HUES64 (cell line): ENCODE data around the gene MICALL1. TPM values are rescaled to one million over a fixed set of nuclear protein-coding genes. Genes with fewer than 3 reads are reported as not detected.

Source experiments
- H3K27ac ChIP-seq: 2 replicates; pipeline ENCODE4 v1.7.0; 2013; ENCODE audit warnings: low read depth, low read length, inconsistent platforms
- H3K27me3 ChIP-seq: 2 replicates; pipeline ENCODE4 v1.6.1; 2013; ENCODE audit warnings: mild to moderate bottlenecking, low read length; ENCODE audit not compliant: insufficient read depth
- H3K36me3 ChIP-seq: 2 replicates; pipeline ENCODE4 v1.6.1; 2013; ENCODE audit warnings: mild to moderate bottlenecking, low read length; ENCODE audit not compliant: insufficient read depth
- H3K4me1 ChIP-seq: 2 replicates; pipeline ENCODE4 v1.6.1; 2013; ENCODE audit warnings: mild to moderate bottlenecking, low read length, moderate library complexity; ENCODE audit not compliant: insufficient read depth
- H3K4me3 ChIP-seq: 2 replicates; pipeline ENCODE4 v1.5.1; 2013; ENCODE audit warnings: mild to moderate bottlenecking, low read length, moderate library complexity
- H3K9ac ChIP-seq: 2 replicates; pipeline ENCODE4 v1.6.1; 2013; ENCODE audit warnings: mild to moderate bottlenecking, low read depth, low read length
- H3K9me3 ChIP-seq: 2 replicates; pipeline ENCODE4 v1.6.1; 2013; ENCODE audit warnings: low read depth, low read length; ENCODE audit not compliant: insufficient read depth
- WGBS: fragments of 150-250, 120-280 bp; methylation state at CpG from one replicate; pipeline ENCODE4 v1.1.7; 2013; ENCODE audit warnings: missing lambda C conversion rate; 5-methylcytosine and 5-hydroxymethylcytosine counted together
- polyA plus RNA-seq, 2 experiments: library from polyadenylated mRNA; stranded (reverse); fragments of 50-300 nt; gene quantifications; one replicate each; pipeline ENCODE4 v1.2.3, GENCODE V29; 2013

The MICALL1 gene
- polyA plus RNA-seq (2013, experiment 1 of 2), result 20.0 TPM
- 22.1 TPM for polyA plus RNA-seq (2013, experiment 2 of 2)

DNA sequence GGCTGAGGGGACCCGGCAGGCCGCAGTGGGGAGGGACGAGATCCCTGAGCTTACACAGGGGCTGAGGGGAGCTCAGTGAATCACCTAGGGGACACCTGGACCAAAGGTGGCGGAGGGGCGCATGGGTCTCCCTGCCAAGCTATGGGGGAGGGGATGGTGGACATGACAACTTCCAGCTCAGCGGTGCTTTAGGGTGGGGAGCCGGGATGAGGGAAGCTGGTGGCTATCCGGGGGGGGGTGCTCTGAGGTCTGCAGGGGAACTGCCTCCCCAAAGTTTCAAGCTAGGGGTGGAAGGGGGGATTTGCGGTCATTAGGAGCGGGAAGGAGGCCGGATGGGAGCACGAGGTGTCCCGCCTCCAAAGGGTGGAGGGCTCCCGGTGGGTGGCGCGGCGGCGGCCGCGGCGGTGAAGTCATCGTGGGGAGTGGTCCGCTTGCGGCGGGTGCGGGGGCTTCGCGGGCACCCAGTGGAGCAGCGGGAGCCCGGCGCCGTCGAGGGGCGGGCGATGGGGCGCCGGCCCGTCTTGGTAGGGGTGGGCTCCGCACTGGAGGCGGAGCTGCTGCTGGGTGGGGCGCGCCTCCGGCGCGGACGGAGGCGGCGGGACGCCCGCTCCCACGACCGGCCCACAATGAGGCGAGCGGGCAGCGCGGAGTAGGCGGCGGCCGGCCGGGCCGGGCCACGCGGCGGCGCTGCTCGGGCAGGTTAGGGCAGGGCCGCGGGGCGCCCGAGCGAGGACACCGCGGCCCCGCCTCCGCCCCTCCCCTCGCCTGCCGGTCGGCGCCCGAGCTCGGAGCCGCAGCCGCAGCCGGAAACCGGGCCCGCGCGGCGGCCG lies at the start of gene MICALL1:
MICALL1 (plus strand) TSS at position 764 of the 830 bp plus-strand sequence. CDS start 126 bp downstream, outside the sequence.
- no peaks in the 10 kb centered on the region for H3K27me3 ChIP-seq
- H3K4me1 ChIP-seq, result peaks cover 18% of the 10 kb centered on the region
- 5% methylated on average over 90 of the region's 90 CpGs for WGBS
- H3K4me3 ChIP-seq, result peak within 1 kb of the TSS; percentile 61
- no peaks in the 10 kb centered on the region for H3K36me3 ChIP-seq
- peak within 1 kb of the TSS; percentile 50 for H3K27ac ChIP-seq
- no peaks in the 10 kb centered on the region for H3K9me3 ChIP-seq
- H3K9ac ChIP-seq, result peak within 1 kb of the TSS; percentile 82

DNA sequence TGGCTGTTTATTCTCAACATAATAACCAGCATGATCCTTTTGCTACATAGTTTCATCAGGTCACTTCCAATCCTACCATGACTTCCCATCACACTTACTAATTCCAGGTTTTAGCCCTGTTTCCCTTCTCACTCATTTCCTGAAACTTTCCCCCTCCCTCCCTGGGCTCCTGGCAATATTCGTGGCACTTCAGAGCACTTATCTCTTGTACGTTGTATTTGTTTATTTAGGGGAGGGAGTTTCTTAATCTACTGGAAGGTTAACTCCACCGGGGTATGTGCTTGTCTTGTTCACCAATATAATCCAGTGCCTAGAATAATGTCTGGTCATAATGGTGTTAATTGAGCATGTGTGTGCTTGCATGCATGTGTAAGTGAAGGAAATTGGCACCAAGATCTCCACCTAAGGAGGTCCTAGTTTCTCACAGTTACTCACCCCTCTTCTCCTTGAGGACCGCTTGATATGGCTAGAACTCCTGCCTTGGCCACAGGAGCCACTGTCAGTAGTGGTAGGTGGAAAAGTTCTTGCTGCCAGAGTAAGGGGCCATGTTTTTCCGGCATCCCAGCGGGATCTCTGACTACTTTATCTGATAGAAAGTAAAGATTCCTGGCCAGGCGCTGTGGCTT lies 45.2 kb upstream of the MICALL1 start:
- no peaks in the 10 kb centered on the region for H3K4me1 ChIP-seq
- no peaks in the 10 kb centered on the region for H3K9me3 ChIP-seq
- peaks cover 92% of the 10 kb centered on the region for H3K36me3 ChIP-seq
- H3K9ac ChIP-seq, result no peak overlapping the region
- H3K4me3 ChIP-seq, result no peak overlapping the region
- 94% methylated on average over 7 of the region's 7 CpGs for WGBS
- no peaks in the 10 kb centered on the region for H3K27me3 ChIP-seq
- no peak overlapping the region for H3K27ac ChIP-seq

GRCh38 chr22:37862570-37863325 lies 43.3 kb upstream of the MICALL1 start:
- Histone ChIP-seq H3K4me3 (no peak overlapping the region), H3K4me1 (no peaks in the 10 kb centered on the region), H3K36me3 (peaks cover 91% of the 10 kb centered on the region), H3K27me3 (no peaks in the 10 kb centered on the region), H3K9me3 (no peaks in the 10 kb centered on the region), H3K27ac (peak overlapping the region; percentile 37; the same call in 1 of the 2 replicates), H3K9ac (no peak overlapping the region)
- WGBS, result 94% methylated on average over 7 of the region's 7 CpGs

DNA sequence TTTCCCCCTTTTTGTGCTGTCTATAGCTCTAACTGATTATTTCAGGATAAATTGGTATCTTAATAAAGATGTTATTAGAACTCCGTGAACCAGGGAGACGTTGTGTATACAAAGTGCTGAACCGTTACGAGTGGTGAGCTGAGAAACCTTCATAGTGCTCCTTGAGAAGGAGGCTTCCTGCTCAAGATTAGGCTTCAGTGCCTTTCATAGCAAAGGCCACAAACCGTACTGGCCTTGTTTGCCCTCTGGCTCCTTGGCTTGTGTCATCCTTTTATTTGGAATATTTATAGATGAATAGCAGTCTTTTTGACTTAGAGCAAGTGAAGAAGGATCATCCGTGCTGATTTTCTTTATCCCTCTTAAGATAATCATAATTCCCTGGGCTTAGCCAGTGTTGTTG lies 40.6 kb upstream of the MICALL1 start:
- WGBS, result 95% methylated on average over 5 of the region's 6 CpGs
- no peaks in the 10 kb centered on the region for H3K27me3 ChIP-seq
- no peak overlapping the region for H3K9ac ChIP-seq
- H3K27ac ChIP-seq, result no peak overlapping the region
- no peaks in the 10 kb centered on the region for H3K4me1 ChIP-seq
- H3K36me3 ChIP-seq, result peaks cover 94% of the 10 kb centered on the region
- H3K9me3 ChIP-seq, result no peaks in the 10 kb centered on the region
- H3K4me3 ChIP-seq, result no peak overlapping the region

- Histone ChIP-seq H3K27me3 (no peaks in the 10 kb centered on the region), H3K9ac (no peak overlapping the region), H3K36me3 (peaks cover 95% of the 10 kb centered on the region), H3K9me3 (no peaks in the 10 kb centered on the region), H3K27ac (no peak overlapping the region), H3K4me3 (no peak overlapping the region), H3K4me1 (no peaks in the 10 kb centered on the region)
- WGBS, result 93% methylated on average over 7 of the region's 7 CpGs
Observed at GRCh38 chr22:37870273-37870672, 35.8 kb upstream of the MICALL1 start.

- Histone ChIP-seq H3K9me3 (no peaks in the 10 kb centered on the region), H3K27me3 (no peaks in the 10 kb centered on the region), H3K36me3 (peaks cover 97% of the 10 kb centered on the region), H3K9ac (no peak overlapping the region), H3K4me3 (no peak overlapping the region), H3K4me1 (no peaks in the 10 kb centered on the region), H3K27ac (no peak overlapping the region)
- WGBS, result 96% methylated on average over 5 of the region's 6 CpGs
Observed at GRCh38 chr22:37880668-37881440, 25.2 kb upstream of the MICALL1 start.

DNA sequence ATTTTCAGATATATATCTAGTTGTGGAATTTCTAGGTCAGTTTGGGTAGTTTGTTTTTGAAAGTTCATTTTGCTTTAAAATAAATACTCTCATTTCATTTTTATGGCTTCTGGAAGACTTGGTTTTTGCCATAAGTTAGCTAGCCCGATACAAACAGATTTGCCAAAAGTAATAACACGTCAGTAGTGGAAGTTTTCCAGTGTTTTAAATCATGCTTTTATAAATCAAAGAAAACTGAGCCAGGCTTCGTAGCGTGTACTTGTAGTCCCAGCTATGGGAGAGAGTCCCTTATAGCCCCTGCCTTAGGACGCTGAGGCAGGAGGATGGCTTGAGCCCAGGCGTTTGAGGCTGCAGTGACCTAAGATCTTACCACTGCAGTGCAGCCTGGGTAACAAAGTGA lies 21.7 kb upstream of the MICALL1 start:
- no peak overlapping the region for H3K27ac ChIP-seq
- no peaks in the 10 kb centered on the region for H3K9me3 ChIP-seq
- no peaks in the 10 kb centered on the region for H3K27me3 ChIP-seq
- no peak overlapping the region for H3K4me3 ChIP-seq
- no peaks in the 10 kb centered on the region for H3K4me1 ChIP-seq
- H3K9ac ChIP-seq, result no peak overlapping the region
- peaks cover 98% of the 10 kb centered on the region for H3K36me3 ChIP-seq
- WGBS, result 92% methylated on average over 6 of the region's 6 CpGs

DNA sequence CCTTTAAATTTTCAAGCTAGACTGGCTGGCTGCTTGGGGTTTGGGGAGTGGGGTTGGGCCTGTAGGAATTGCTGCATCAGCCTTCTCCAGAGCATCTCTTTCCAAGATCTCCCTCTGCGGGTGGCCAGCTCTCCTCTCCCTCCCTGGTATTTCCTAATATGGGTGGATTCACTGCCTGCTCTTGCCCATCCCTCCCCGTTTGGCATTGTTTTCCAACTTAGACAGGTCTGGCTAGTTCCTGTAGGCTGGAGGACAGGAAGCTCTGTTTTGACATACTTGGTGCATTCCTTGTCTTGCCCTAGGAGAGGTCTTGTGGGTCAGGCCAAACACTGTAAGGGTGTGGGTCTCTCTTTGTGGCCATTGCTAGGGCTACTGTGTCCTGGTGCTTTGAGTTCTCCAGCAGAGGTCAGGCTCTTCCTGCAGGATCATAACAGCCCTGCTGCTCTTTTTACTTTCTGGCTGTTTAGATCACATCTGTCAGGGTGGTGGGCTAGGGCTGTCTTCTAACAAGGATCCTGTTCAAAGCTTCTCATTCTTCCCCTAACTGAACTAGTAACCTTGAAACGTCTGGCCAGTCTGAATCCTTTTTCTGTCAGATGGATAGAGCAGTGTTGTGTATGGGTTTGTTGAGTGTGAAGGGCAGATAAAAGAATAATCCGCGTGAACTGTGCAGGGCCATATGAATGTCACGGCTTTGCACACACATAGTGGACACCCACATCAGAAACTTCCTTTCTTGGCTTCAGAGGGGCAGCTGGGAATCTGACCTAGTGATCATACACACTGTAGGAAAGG lies 18.3 kb upstream of the MICALL1 start:
- Histone ChIP-seq H3K9ac (peak overlapping the region; percentile 38; the same call in 1 of the 2 replicates), H3K4me1 (no peaks in the 10 kb centered on the region), H3K4me3 (no peak overlapping the region), H3K9me3 (no peaks in the 10 kb centered on the region), H3K27me3 (no peaks in the 10 kb centered on the region), H3K27ac (peak overlapping the region; percentile 44), H3K36me3 (peaks cover 81% of the 10 kb centered on the region)
- WGBS, result 88% methylated on average over 6 of the region's 6 CpGs

GRCh38 chr22:37891926-37892325 lies 14.2 kb upstream of the MICALL1 start:
- Histone ChIP-seq H3K27me3 (no peaks in the 10 kb centered on the region), H3K4me3 (no peak overlapping the region), H3K36me3 (peaks cover 42% of the 10 kb centered on the region), H3K9ac (no peak overlapping the region), H3K9me3 (no peaks in the 10 kb centered on the region), H3K4me1 (peaks cover 22% of the 10 kb centered on the region), H3K27ac (no peak overlapping the region)
- 94% methylated on average over 3 of the region's 3 CpGs for WGBS
